A673 (cell line): ENCODE results near the gene ROR1. TPM values are rescaled to one million over a fixed set of nuclear protein-coding genes. Genes with fewer than 3 reads are reported as not detected.
A peak's percentile ranks its signal among the peaks of the same experiment; 100 is the strongest.

Experiments used
- BruUV-seq: library from RNA; stranded (reverse); fragments of 400-500 nt; replicated peaks from 2 replicates; lab custom pipeline; 2021; lab: Mats Ljungman, UMichigan
- CTCF ChIA-PET: fragments of 300-600 bp; sonication (Branson Sonifier 250); formaldehyde crosslinking; loops from one replicate; lab custom pipeline; 2022; ENCODE audit warnings: antibody characterized with exemption; lab: Charles Lee
- POLR2A ChIA-PET: fragments of 300-600 bp; sonication (Branson Sonifier 250); formaldehyde crosslinking; loops from one replicate; lab custom pipeline; 2022; ENCODE audit warnings: antibody characterized with exemption; ENCODE audit not compliant: low non-redundant PET; lab: Charles Lee
- DNase-seq: peaks from one replicate; pipeline ENCODE4 v3.0.0-alpha.2; 2015; ENCODE audit warnings: low spot score
- H3K27ac ChIP-seq: fragments of 200-600 bp; sonication (generic); 2 replicates; pipeline ENCODE4 v1.5.1; 2016; ENCODE audit warnings: mixed run types, low read depth, mild to moderate bottlenecking, mixed read lengths, antibody characterized with exemption, low read length; ENCODE audit not compliant: poor library complexity, severe bottlenecking
- H3K27me3 ChIP-seq: fragments of 200-600 bp; sonication (generic); replicated peaks from 2 replicates; pipeline ENCODE4 v1.6.1; 2017; ENCODE audit warnings: mixed run types, low read depth, mild to moderate bottlenecking, mixed read lengths, antibody characterized with exemption, low read length; ENCODE audit not compliant: insufficient read depth, poor library complexity
- H3K36me3 ChIP-seq: fragments of 200-600 bp; sonication (generic); 2 replicates; pipeline ENCODE4 v1.6.1; 2016; ENCODE audit warnings: mixed run types, mild to moderate bottlenecking, mixed read lengths, antibody characterized with exemption, low read length; ENCODE audit not compliant: insufficient read depth, poor library complexity, severe bottlenecking
- H3K4me1 ChIP-seq: fragments of 200-600 bp; sonication (generic); 2 replicates; pipeline ENCODE4 v1.6.1; 2017; ENCODE audit warnings: mixed run types, mild to moderate bottlenecking, mixed read lengths, antibody characterized with exemption, low read length; ENCODE audit not compliant: insufficient read depth, poor library complexity, severe bottlenecking
- H3K4me3 ChIP-seq: fragments of 200-600 bp; sonication (generic); 2 replicates; pipeline ENCODE4 v1.5.1; 2016; ENCODE audit warnings: low read depth, mixed run types, mild to moderate bottlenecking, mixed read lengths, low read length; ENCODE audit not compliant: poor library complexity, severe bottlenecking
- H3K9me3 ChIP-seq: fragments of 200-600 bp; sonication (generic); 2 replicates; pipeline ENCODE4 v1.6.1; 2016; ENCODE audit warnings: mixed run types, low read depth, mild to moderate bottlenecking, mixed read lengths, antibody characterized with exemption, low read length; ENCODE audit not compliant: poor library complexity, severe bottlenecking
- EZH2 ChIP-seq: fragments of 200-600 bp; sonication (generic); IDR thresholded peaks from 2 replicates; pipeline ENCODE4 v1.6.1; 2017; ENCODE audit warnings: borderline replicate concordance, low read depth, mild to moderate bottlenecking, mixed read lengths, antibody characterized with exemption, low read length; ENCODE audit not compliant: poor library complexity, severe bottlenecking
- intact Hi-C: fragments of 100-400 bp; cut with micrococcal nuclease; formaldehyde crosslinking; loops from one replicate; pipeline ENCODE4 v1.10.0; 2022; ENCODE audit not compliant: unreplicated experiment
- total RNA-seq: library from RNA; stranded (reverse); gene quantifications from 2 replicates; pipeline ENCODE4 v1.2.3, GENCODE V29; 2021
- TF ChIP-seq, protein P1 (sequence below): fragments of 300-800, 200-600 bp; sonication (generic); conservative IDR thresholded peaks from 2 replicates; pipeline ENCODE4 v1.5.1; 2017; ENCODE audit warnings: low read depth, mild to moderate bottlenecking, antibody characterized with exemption, low read length, moderate library complexity, mixed read lengths

Gene ROR1
- total RNA-seq, 1 experiment from 2014 or later = 7.4 TPM

DNA sequence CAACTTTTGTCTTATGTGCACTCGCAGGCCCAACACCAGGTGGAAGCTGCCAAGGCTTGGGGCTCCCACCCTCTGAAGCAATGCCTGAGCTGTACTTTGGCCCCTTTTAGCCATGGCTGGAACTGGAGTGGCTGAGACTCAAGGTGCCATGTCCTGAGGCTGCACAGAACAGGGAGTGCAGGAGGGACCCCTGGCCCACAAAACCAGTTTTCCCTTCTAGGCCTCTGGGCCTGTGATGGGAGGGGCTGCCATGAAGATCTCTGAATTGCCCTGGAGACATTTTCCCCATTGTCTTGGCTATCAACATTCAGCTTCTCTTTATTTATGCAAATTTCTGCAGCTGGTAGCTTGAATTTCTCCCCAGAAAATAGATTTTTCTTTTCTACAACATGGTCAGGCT lies 57.6 kb downstream of the ROR1 start:
- ChIA-PET POLR2A (interaction anchor here (1.0 kb wide), 1 partner anchor 19 kb away, joined by 3 read pairs; no protein-coding TSS in a partner anchor), CTCF (no interaction called here)
- no peak for DNase-seq

DNA sequence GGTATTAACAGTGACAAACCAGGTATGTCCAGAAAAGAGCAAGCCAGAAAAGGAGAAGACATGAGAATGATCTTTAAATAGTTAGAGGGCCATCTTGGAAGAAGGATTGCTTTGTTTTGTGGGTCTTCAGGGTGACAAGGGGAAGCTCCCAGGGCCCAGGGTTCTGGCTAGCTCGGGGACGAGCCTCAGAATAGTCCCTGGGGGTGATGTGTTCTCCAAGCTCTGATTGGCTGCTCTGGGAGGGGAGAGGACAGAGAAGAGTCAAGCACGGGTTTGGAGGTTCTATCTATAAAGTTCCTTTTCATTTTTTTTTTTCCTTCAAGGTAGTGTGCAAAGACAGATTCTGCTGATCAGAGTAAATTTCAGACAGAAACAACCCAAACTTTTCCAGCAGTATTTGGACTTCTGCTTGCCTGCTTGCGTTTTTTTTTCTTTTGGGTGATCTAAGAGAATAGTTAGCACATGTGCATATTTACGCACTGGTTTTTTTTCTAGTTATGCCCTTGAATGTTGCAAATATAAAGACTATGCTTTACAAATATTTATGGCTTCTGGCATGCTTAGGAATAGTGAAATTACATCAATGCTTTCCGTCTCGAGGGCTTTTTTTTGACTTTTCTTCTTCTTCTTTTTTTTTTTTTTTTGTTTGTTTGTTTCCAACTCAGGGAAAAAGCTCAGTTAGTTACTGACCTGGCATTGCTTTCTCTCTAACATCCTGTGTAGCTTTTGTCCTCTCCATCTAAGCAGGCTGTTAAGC lies 59.7 kb downstream of the ROR1 start:
- Histone ChIP-seq H3K27me3 (no peaks in the 10 kb centered on the region), H3K36me3 (no peaks in the 10 kb centered on the region), H3K9me3 (no peaks in the 10 kb centered on the region), H3K4me3 (no peak overlapping the region), H3K27ac (no peak overlapping the region), H3K4me1 (peaks cover 11% of the 10 kb centered on the region)
- TF ChIP-seq, protein P1, sequence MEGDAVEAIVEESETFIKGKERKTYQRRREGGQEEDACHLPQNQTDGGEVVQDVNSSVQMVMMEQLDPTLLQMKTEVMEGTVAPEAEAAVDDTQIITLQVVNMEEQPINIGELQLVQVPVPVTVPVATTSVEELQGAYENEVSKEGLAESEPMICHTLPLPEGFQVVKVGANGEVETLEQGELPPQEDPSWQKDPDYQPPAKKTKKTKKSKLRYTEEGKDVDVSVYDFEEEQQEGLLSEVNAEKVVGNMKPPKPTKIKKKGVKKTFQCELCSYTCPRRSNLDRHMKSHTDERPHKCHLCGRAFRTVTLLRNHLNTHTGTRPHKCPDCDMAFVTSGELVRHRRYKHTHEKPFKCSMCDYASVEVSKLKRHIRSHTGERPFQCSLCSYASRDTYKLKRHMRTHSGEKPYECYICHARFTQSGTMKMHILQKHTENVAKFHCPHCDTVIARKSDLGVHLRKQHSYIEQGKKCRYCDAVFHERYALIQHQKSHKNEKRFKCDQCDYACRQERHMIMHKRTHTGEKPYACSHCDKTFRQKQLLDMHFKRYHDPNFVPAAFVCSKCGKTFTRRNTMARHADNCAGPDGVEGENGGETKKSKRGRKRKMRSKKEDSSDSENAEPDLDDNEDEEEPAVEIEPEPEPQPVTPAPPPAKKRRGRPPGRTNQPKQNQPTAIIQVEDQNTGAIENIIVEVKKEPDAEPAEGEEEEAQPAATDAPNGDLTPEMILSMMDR = no peak
- TF ChIP-seq EZH2 = no peak
- DNase-seq = no peak
- intact Hi-C loops = no loop called here
- no TSS peak for BruUV-seq
- ChIA-PET CTCF (no interaction called here), POLR2A (interaction anchor here (0.5 to 0.9 kb wide), 3 partner anchors 19 to 239 kb away, joined by 3 to 4 read pairs (median 3); no protein-coding TSS in a partner anchor)

More for the DNA sequence above, 57.6 kb downstream of the ROR1 start:
- H3K27me3 ChIP-seq = no peaks in the 10 kb centered on the region
- H3K4me1 ChIP-seq = peaks cover 24% of the 10 kb centered on the region
- intact Hi-C loops = no loop called here
- TF ChIP-seq, protein P1 = no peak
- no peak for TF ChIP-seq EZH2
- H3K27ac ChIP-seq = no peak overlapping the region
- H3K36me3 ChIP-seq = no peaks in the 10 kb centered on the region
- H3K4me3 ChIP-seq = no peak overlapping the region
- no TSS peak for BruUV-seq
- no peaks in the 10 kb centered on the region for H3K9me3 ChIP-seq

DNA sequence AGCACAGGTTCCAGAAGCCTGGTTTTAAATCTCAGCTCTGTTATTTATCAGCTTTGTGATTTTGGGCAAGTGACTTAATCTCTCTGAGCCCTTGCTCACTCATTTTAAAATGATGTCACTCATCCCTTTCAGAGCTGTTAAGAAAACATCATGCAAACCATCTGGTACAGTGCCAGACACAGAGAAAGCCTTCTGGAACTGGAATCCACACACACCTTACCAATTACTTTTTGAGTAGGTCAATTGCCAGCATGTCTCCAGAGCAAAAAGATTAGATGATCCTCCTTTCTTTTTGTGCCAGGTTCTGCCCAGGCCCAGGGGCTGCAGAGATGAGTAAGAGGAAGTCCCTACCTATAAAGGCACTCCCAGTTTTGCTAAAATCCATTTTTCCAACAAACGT lies 61.3 kb downstream of the ROR1 start:
- intact Hi-C loops = no loop called here
- H3K27me3 ChIP-seq = no peaks in the 10 kb centered on the region
- H3K27ac ChIP-seq = no peak overlapping the region
- H3K36me3 ChIP-seq = no peaks in the 10 kb centered on the region
- CTCF ChIA-PET = no interaction called here
- POLR2A ChIA-PET = no interaction called here
- H3K9me3 ChIP-seq = no peaks in the 10 kb centered on the region
- H3K4me1 ChIP-seq = no peaks in the 10 kb centered on the region
- no peak for TF ChIP-seq EZH2
- peak; percentile 28 for DNase-seq
- no TSS peak for BruUV-seq
- H3K4me3 ChIP-seq = no peak overlapping the region

DNA sequence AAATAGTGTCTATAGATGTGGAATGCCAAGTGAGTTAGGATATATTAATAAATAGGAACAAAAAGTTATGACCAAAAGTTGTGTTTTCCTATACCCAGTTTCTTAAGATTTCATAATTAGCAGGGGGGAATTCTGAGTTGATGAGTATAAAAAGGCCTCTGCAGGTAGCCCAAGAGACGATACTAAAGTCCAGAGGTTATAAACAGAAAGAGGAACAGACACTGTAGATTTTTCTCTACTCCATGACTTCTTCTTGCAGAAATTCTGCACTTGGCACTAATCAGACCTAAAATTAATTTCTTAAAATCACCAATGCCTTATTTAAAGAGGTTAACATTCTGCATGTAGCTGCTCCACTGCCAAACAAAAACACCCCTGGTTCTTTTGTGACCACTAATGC lies 62.6 kb downstream of the ROR1 start:
- TF ChIP-seq EZH2 = no peak
- TF ChIP-seq, protein P1 = no peak
- H3K27me3 ChIP-seq = no peaks in the 10 kb centered on the region
- DNase-seq = no peak
- no TSS peak for BruUV-seq
- no peaks in the 10 kb centered on the region for H3K9me3 ChIP-seq
- CTCF ChIA-PET = no interaction called here
- H3K36me3 ChIP-seq = no peaks in the 10 kb centered on the region
- no peak overlapping the region for H3K27ac ChIP-seq
- H3K4me1 ChIP-seq = no peaks in the 10 kb centered on the region
- no peak overlapping the region for H3K4me3 ChIP-seq
- intact Hi-C loops = no loop called here
- POLR2A ChIA-PET = no interaction called here
